Suprapubic skin (tissue), 3 donors: ENCODE data around the gene ADAMTS17.

ENCODE experiments used
- EP300 ChIP-seq: sonication (generic); formaldehyde crosslinking; IDR thresholded peaks from one replicate; pipeline ENCODE4 v1.6.1; 2017; ENCODE audit warnings: antibody characterized with exemption
- POLR2A ChIP-seq, 2 donors: fragments of 450-650 bp; IDR thresholded peaks; one replicate each; pipeline ENCODE4 v1.6.1; 2017; ENCODE audit warnings: antibody characterized with exemption in 2 of 2, mild to moderate bottlenecking in 2 of 2, moderate library complexity in 2 of 2
- TF ChIP-seq, protein P1 (sequence below), 2 donors: fragments of 200-600 bp in 1 of 2; fragments of 450-650 bp in 1 of 2; sonication (generic) in 1 of 2; IDR thresholded peaks; one replicate each; pipeline ENCODE4 v1.5.1; 2016 to 2019; ENCODE audit warnings: antibody characterized with exemption in 2 of 2, mild to moderate bottlenecking in 1 of 2, moderate library complexity in 1 of 2

DNA sequence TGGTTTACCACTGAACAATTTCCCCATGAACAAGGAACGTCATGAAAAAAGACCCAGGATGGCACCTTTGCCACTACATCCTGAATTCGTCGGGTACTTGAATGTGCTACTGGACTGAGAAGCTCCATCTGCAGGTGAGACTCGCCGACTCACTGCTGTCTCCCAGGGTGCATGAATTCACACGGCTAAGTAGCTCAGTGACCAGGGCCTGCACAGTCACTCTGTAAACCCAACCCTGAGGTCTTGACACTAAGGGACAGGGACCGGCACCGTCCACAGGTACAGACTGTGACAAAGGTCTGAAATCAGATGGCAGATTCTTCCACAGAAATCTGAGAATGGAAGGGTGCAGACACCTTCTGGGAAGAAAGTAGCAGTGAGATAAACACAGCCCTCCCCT lies 187.4 kb downstream of the ADAMTS17 start:
- TF ChIP-seq, protein P1, sequence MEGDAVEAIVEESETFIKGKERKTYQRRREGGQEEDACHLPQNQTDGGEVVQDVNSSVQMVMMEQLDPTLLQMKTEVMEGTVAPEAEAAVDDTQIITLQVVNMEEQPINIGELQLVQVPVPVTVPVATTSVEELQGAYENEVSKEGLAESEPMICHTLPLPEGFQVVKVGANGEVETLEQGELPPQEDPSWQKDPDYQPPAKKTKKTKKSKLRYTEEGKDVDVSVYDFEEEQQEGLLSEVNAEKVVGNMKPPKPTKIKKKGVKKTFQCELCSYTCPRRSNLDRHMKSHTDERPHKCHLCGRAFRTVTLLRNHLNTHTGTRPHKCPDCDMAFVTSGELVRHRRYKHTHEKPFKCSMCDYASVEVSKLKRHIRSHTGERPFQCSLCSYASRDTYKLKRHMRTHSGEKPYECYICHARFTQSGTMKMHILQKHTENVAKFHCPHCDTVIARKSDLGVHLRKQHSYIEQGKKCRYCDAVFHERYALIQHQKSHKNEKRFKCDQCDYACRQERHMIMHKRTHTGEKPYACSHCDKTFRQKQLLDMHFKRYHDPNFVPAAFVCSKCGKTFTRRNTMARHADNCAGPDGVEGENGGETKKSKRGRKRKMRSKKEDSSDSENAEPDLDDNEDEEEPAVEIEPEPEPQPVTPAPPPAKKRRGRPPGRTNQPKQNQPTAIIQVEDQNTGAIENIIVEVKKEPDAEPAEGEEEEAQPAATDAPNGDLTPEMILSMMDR (IDR thresholded peaks at IDR 0.05): no peak
- TF ChIP-seq EP300 (no peak), POLR2A (IDR thresholded peaks at IDR 0.05) (no peak)
